Pancreas (tissue), 10 donors: ENCODE data around the gene MALRD1. TPM values are rescaled to one million over a fixed set of nuclear protein-coding genes. Genes with fewer than 3 reads are reported as not detected.
A peak's percentile ranks its signal among the peaks of the same experiment; 100 is the strongest.

Experiments used
- ATAC-seq, 4 donors: fragments of 200-7000 bp; cut with Tn5 transposase; one replicate each; pipeline versions ENCODE4 v1.8.0 to v1.9.1; 2020; ENCODE audit warnings: mild to moderate bottlenecking in 4 of 4, moderate library complexity in 4 of 4
- DNase-seq, 6 donors: peaks; one replicate each; pipeline ENCODE4 v3.0.0-alpha.2; 2020
- FAIRE-seq: peaks from 2 replicates; lab custom pipeline; 2012; peaks lifted over from hg19 to GRCh38; lab: Jason Lieb, UNC
- H3K27ac ChIP-seq, 4 donors: fragments of 200-600 bp; sonication (generic); 1 replicate in 3 of 4; 2 replicates in 1 of 4; pipeline versions ENCODE4 v1.5.0 to v1.8.0; 2020
- H3K27me3 ChIP-seq, 4 donors: fragments of 200-600 bp; one replicate each; pipeline ENCODE4 v1.8.0; 2021
- H3K36me3 ChIP-seq, 3 donors: fragments of 200-600 bp; sonication (generic) in 1 of 3; one replicate each; pipeline versions ENCODE4 v1.5.0 to v1.8.0; 2020 to 2021
- H3K4me1 ChIP-seq, 3 donors: fragments of 200-600 bp; one replicate each; pipeline ENCODE4 v1.8.0; 2021
- H3K4me3 ChIP-seq, 4 donors: fragments of 200-600 bp; sonication (generic) in 2 of 4; one replicate each; pipeline versions ENCODE4 v1.5.0 to v1.8.0; 2020 to 2021
- H3K9me3 ChIP-seq, 4 donors: fragments of 200-600 bp; one replicate each; pipeline ENCODE4 v1.8.0; 2021
- WGBS, 2 donors: extraction: QIAGEN DNeasy Blood & Tissue Kit; methylation state at CpG; one replicate each; pipeline ENCODE4 v1.1.7; 2013; 5-methylcytosine and 5-hydroxymethylcytosine counted together
- intact Hi-C, 3 donors: fragments of 100-400 bp; cut with DNase I; formaldehyde crosslinking; loops; one replicate each; pipeline versions ENCODE4 v1.11.1 to v1.14.2; 2022
- polyA plus RNA-seq, 2 donors: library from polyadenylated mRNA; stranded (reverse); fragments of 200-250 nt; gene quantifications; one replicate each; pipeline ENCODE4 v1.2.3, GENCODE V29; 2013
- total RNA-seq, 6 donors: library from RNA; stranded (reverse); fragmentation: NEBNext Ultra II Directional in 4 of 6; extraction: Animal tissue kit (Norgen Biotek cat#: 25700) in 4 of 6; gene quantifications; one replicate each; pipeline versions ENCODE4 v1.2.1 to v1.2.4, GENCODE V29; 2021 to 2023
- TF ChIP-seq, protein P1 (sequence below), 4 donors: fragments of 200-600 bp; sonication (generic) in 3 of 4; IDR thresholded peaks; one replicate each; pipeline versions ENCODE4 v1.5.0 to v1.8.0; 2021; ENCODE audit warnings: antibody characterized with exemption in 4 of 4
- donor health status: healthy with polysubstance abuse.
- donor health status: DM: no; HTN: no; CAD: no; lungs with moderate emphysema.
- donor health status: DM: no; HTN: no; CAD: no.
- donor health status: control.
- donor health status: control.
- donor health status: Bipolar disorder and iron deficiency.
- donor health status: DM: yes; HTN: yes; CAD: no.
- donor health status: DM: no; HTN: no; CAD: no.
- donor health status: DM: no; HTN: no; CAD: no.
- donor health status: DM: yes; HTN: yes; CAD: no.

MALRD1 gene
- total and polyA plus RNA-seq, 8 donors: 0.13 to 0.87 (median 0.31) TPM; not detected in 5

DNA sequence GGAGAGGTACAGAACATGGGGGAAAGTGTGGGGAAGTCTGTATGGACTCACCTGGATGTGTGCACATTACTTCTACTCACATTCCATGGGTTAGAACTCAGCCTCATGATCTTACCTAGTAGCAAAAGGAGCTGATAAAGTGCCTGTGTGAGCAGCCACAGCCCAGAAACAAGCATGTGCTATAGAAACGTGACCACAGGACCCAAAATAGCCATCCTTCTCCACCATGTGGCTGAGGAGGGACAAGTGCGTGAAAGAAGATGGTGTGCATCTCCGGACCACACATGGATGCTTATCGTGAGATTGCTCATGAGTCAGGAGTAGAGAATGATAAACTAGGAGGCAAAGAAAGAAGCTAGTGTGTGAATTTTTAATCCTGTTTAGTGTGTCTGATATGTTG, 431.3 kb downstream of the MALRD1 start:
- DNase-seq (no peak), FAIRE-seq (no peak), ATAC-seq (no peak)
- Histone ChIP-seq H3K27me3 (no peaks in the 10 kb centered on the region), H3K4me3 (no peak overlapping the region), H3K27ac (no peak overlapping the region), H3K4me1 (no peaks in the 10 kb centered on the region), H3K9me3 (no peaks in the 10 kb centered on the region), H3K36me3 (no peaks in the 10 kb centered on the region)
- WGBS, 2 donors: 62 to 65% methylated on average over 4 of the region's 4 CpGs
- intact Hi-C loops: no loop called here
- TF ChIP-seq, protein P1, sequence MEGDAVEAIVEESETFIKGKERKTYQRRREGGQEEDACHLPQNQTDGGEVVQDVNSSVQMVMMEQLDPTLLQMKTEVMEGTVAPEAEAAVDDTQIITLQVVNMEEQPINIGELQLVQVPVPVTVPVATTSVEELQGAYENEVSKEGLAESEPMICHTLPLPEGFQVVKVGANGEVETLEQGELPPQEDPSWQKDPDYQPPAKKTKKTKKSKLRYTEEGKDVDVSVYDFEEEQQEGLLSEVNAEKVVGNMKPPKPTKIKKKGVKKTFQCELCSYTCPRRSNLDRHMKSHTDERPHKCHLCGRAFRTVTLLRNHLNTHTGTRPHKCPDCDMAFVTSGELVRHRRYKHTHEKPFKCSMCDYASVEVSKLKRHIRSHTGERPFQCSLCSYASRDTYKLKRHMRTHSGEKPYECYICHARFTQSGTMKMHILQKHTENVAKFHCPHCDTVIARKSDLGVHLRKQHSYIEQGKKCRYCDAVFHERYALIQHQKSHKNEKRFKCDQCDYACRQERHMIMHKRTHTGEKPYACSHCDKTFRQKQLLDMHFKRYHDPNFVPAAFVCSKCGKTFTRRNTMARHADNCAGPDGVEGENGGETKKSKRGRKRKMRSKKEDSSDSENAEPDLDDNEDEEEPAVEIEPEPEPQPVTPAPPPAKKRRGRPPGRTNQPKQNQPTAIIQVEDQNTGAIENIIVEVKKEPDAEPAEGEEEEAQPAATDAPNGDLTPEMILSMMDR (IDR thresholded peaks at IDR 0.05): no peak

- no peaks in the 10 kb centered on the region for H3K36me3 ChIP-seq
- no peak overlapping the region for H3K4me3 ChIP-seq
- no peaks in the 10 kb centered on the region for H3K9me3 ChIP-seq
- intact Hi-C loops: no loop called here
- FAIRE-seq (no peak), DNase-seq (no peak), ATAC-seq (no peak)
- 50 to 60% methylated on average over 3 of the region's 3 CpGs for WGBS, 2 donors
- TF ChIP-seq, protein P1 (IDR thresholded peaks at IDR 0.05): no peak
- H3K27me3 ChIP-seq: no peaks in the 10 kb centered on the region
- no peaks in the 10 kb centered on the region for H3K4me1 ChIP-seq
- no peak overlapping the region for H3K27ac ChIP-seq
Measured at GRCh38 chr10:19480353-19480752, 431.8 kb downstream of the MALRD1 start.

- intact Hi-C loops: no loop called here
- no peak overlapping the region for H3K27ac ChIP-seq
- FAIRE-seq (no peak), ATAC-seq (no peak), DNase-seq (no peak)
- no peaks in the 10 kb centered on the region for H3K36me3 ChIP-seq
- 34 to 44% methylated on average over 2 of the region's 2 CpGs for WGBS, 2 donors
- no peaks in the 10 kb centered on the region for H3K4me1 ChIP-seq
- H3K4me3 ChIP-seq: no peak overlapping the region
- TF ChIP-seq, protein P1 (IDR thresholded peaks at IDR 0.05): no peak
- no peaks in the 10 kb centered on the region for H3K9me3 ChIP-seq
- H3K27me3 ChIP-seq: no peaks in the 10 kb centered on the region
Measured at GRCh38 chr10:19483421-19483820, 434.8 kb downstream of the MALRD1 start.

DNA sequence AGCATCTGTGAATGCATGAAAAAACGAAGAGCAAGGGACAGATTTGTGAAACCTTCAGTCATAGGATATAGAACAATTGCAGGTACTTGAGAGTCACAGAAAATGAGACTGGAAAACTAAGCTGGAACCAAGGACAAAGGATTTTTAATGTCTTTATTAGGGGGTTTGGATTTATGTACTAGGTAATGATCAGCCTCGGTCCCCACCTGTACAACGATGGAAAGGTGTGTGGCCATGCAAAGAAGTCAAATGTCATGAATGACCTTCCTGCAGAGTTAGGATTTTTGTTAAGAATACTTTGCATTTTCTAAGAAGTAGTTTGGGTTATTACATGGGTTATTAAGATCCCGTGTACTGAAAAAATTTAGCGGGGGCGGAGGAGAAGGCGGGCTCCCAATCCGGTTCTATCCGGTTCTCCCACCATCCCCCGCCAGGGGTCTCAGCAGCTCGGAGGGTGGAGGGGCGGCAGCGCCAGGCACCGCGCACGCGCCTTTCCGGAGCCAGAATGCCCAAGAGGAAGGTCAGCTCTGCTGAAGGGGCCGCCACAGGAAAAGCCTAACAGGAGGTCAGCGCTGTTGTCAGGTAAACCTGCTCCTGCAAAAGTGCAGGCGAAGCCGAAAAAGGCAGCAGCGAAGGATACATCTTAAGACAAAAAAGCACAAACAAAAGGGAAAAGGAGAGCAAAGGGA, 440.1 kb downstream of the MALRD1 start:
- Histone ChIP-seq H3K27ac (no peak overlapping the region), H3K4me3 (no peak overlapping the region), H3K4me1 (no peaks in the 10 kb centered on the region), H3K9me3 (no peaks in the 10 kb centered on the region), H3K36me3 (no peaks in the 10 kb centered on the region), H3K27me3 (no peaks in the 10 kb centered on the region)
- FAIRE-seq (no peak), ATAC-seq (peak in 2 of 4 donors; percentile 16 to 47), DNase-seq (peak in 4 of 6 donors; percentile 12 to 54 (median 23))
- intact Hi-C loops: no loop called here
- WGBS, 2 donors: 17 to 18% methylated on average over 23 of the region's 23 CpGs
- TF ChIP-seq, protein P1 (IDR thresholded peaks at IDR 0.05): no peak

GRCh38 chr10:19491166-19491565, 442.6 kb downstream of the MALRD1 start:
- intact Hi-C loops: no loop called here
- DNase-seq (no peak), ATAC-seq (no peak), FAIRE-seq (no peak)
- no peaks in the 10 kb centered on the region for H3K27me3 ChIP-seq
- no peak overlapping the region for H3K27ac ChIP-seq
- H3K9me3 ChIP-seq: no peaks in the 10 kb centered on the region
- no peaks in the 10 kb centered on the region for H3K36me3 ChIP-seq
- no peak overlapping the region for H3K4me3 ChIP-seq
- TF ChIP-seq, protein P1 (IDR thresholded peaks at IDR 0.05): no peak
- H3K4me1 ChIP-seq: no peaks in the 10 kb centered on the region
- WGBS, 2 donors: 86 to 93% methylated on average over 2 of the region's 2 CpGs
